Neuronal stem cell (in vitro differentiated cells): ENCODE results near the gene ENTHD1.

ENCODE experiments used
- DNase-seq: peaks from one replicate; pipeline ENCODE4 v3.0.0-alpha.2; 2013; ENCODE audit warnings: low spot score
- H2AFZ ChIP-seq: one replicate; pipeline ENCODE4 v1.6.1; 2013; ENCODE audit warnings: mild to moderate bottlenecking, low read length, inconsistent platforms
- H2AK5ac ChIP-seq: 2 replicates; pipeline ENCODE4 v1.6.1; 2013; ENCODE audit warnings: low read depth, mild to moderate bottlenecking, inconsistent platforms, low read length, moderate library complexity, mixed read lengths
- H2BK120ac ChIP-seq: 2 replicates; pipeline ENCODE4 v1.6.1; 2013; ENCODE audit warnings: low read depth, mild to moderate bottlenecking, inconsistent platforms, low read length, moderate library complexity, mixed read lengths
- H2BK12ac ChIP-seq: one replicate; pipeline ENCODE4 v1.6.1; 2013; ENCODE audit warnings: low read length, inconsistent platforms
- H2BK15ac ChIP-seq: 2 replicates; pipeline ENCODE4 v1.6.1; 2013; ENCODE audit warnings: mild to moderate bottlenecking, low read length, inconsistent platforms, mixed read lengths
- H2BK5ac ChIP-seq: one replicate; pipeline ENCODE4 v1.6.1; 2013; ENCODE audit warnings: inconsistent platforms, mild to moderate bottlenecking, low read length, moderate library complexity
- H3K14ac ChIP-seq: one replicate; pipeline ENCODE4 v1.6.1; 2013; ENCODE audit warnings: low read length, inconsistent platforms
- H3K18ac ChIP-seq: 2 replicates; pipeline ENCODE4 v1.6.1; 2013; ENCODE audit warnings: low read length, inconsistent platforms
- H3K23ac ChIP-seq: 2 replicates; pipeline ENCODE4 v1.6.1; 2013; ENCODE audit warnings: low read depth, mild to moderate bottlenecking, mixed read lengths, low read length, inconsistent platforms; ENCODE audit not compliant: poor library complexity
- H3K27ac ChIP-seq: replicated peaks from 3 replicates; pipeline ENCODE4 v1.5.1; 2013; ENCODE audit warnings: low read length, inconsistent platforms
- H3K27me3 ChIP-seq, 3 experiments: 2 replicates each; pipeline ENCODE4 v1.6.1; 2013; ENCODE audit warnings: low read length in 3 of 3, mild to moderate bottlenecking in 2 of 3, inconsistent platforms in 1 of 3, low read depth in 1 of 3, mixed read lengths in 1 of 3, moderate library complexity in 1 of 3; ENCODE audit not compliant: control insufficient read depth in 3 of 3, insufficient read depth in 3 of 3
- H3K36me3 ChIP-seq, 2 donors: replicated peaks in 1 of 2; 2 replicates each; pipeline ENCODE4 v1.6.1; 2013; ENCODE audit warnings: low read length in 2 of 2; ENCODE audit not compliant: control insufficient read depth in 2 of 2, insufficient read depth in 2 of 2
- H3K4ac ChIP-seq: 2 replicates; pipeline ENCODE4 v1.6.1; 2013; ENCODE audit warnings: inconsistent platforms, mild to moderate bottlenecking, low read length, moderate library complexity
- H3K4me1 ChIP-seq, 2 donors: 1 replicate in 1 of 2; 2 replicates in 1 of 2; pipeline ENCODE4 v1.6.1; 2013; ENCODE audit warnings: low read length in 2 of 2, low read depth in 1 of 2; ENCODE audit not compliant: control insufficient read depth in 2 of 2, insufficient read depth in 1 of 2
- H3K4me2 ChIP-seq: one replicate; pipeline ENCODE4 v1.6.1; 2013; ENCODE audit warnings: mild to moderate bottlenecking, low read length, inconsistent platforms; ENCODE audit not compliant: insufficient read depth, poor library complexity, severe bottlenecking
- H3K4me3 ChIP-seq, 2 donors: 2 replicates each; pipeline ENCODE4 v1.5.1; 2013; ENCODE audit warnings: low read length in 2 of 2, mild to moderate bottlenecking in 2 of 2, inconsistent platforms in 1 of 2, moderate library complexity in 1 of 2
- H3K79me1 ChIP-seq: one replicate; pipeline ENCODE4 v1.6.1; 2013; ENCODE audit warnings: low read depth, mild to moderate bottlenecking, inconsistent platforms, low read length, moderate library complexity
- H3K9ac ChIP-seq: one replicate; pipeline ENCODE4 v1.6.1; 2013; ENCODE audit warnings: mild to moderate bottlenecking, low read depth, low read length, inconsistent platforms; ENCODE audit not compliant: poor library complexity
- H3K9me3 ChIP-seq, 2 donors: replicated peaks in 1 of 2; 2 replicates each; pipeline versions ENCODE3 to v1.6.1; 2013; ENCODE audit warnings: low read length in 2 of 2, mild to moderate bottlenecking in 2 of 2, inconsistent platforms in 1 of 2, low read depth in 1 of 2, mixed read lengths in 1 of 2, moderate library complexity in 1 of 2; ENCODE audit not compliant: control insufficient read depth in 2 of 2, insufficient read depth in 1 of 2
- H4K8ac ChIP-seq: one replicate; pipeline ENCODE4 v1.6.1; 2013; ENCODE audit warnings: low read depth, mild to moderate bottlenecking, inconsistent platforms, low read length, moderate library complexity
- H4K91ac ChIP-seq: one replicate; pipeline ENCODE4 v1.6.1; 2013; ENCODE audit warnings: low read length, low read depth, mild to moderate bottlenecking, inconsistent platforms; ENCODE audit not compliant: poor library complexity
- WGBS, 2 donors: extraction: QIAGEN DNeasy Blood & Tissue Kit; methylation state at CpG; one replicate each; pipeline ENCODE4 v1.1.7; 2013; ENCODE audit warnings: missing lambda C conversion rate in 2 of 2, mixed read lengths in 1 of 2; ENCODE audit not compliant: insufficient read length in 2 of 2, insufficient replicate concordance in 1 of 2; ENCODE audit errors: extremely low coverage in 2 of 2; 5-methylcytosine and 5-hydroxymethylcytosine counted together

The ENTHD1 gene

GRCh38 chr22:39924286-39924685 is 30.7 kb upstream of the ENTHD1 start:
- Histone ChIP-seq H3K27ac (no peak overlapping the region), H3K79me1 (no peaks in the 10 kb centered on the region), H3K23ac (no peak overlapping the region), H4K8ac (no peak overlapping the region), H2AFZ (no peak overlapping the region), H2BK15ac (no peak overlapping the region), H3K18ac (no peak overlapping the region), H3K14ac (no peak overlapping the region), H3K4me2 (no peak overlapping the region), H3K9ac (no peak overlapping the region), H3K9me3 (no peaks in the 10 kb centered on the region), H3K4me3 (no peak overlapping the region), H4K91ac (no peak overlapping the region), H2BK120ac (no peak overlapping the region), H2BK5ac (no peak overlapping the region), H3K4me1 (no peaks in the 10 kb centered on the region), H3K36me3 (no peaks in the 10 kb centered on the region), H3K4ac (no peak overlapping the region), H2AK5ac (no peak overlapping the region), H2BK12ac (no peak overlapping the region), H3K27me3 (peaks cover 0 to 4% (median 0%) of the 10 kb centered on the region in 3 experiments)
- WGBS, 2 donors, result no CpG with 5 or more reads among the region's 18 CpGs
- DNase-seq, result no peak

GRCh38 chr22:39923696-39924095 is 30.1 kb upstream of the ENTHD1 start:
- no peak overlapping the region for H3K23ac ChIP-seq
- H3K9me3 ChIP-seq, result no peaks in the 10 kb centered on the region
- no peak overlapping the region for H2BK15ac ChIP-seq
- no peak overlapping the region for H3K4me3 ChIP-seq
- no peak overlapping the region for H3K18ac ChIP-seq
- no peak overlapping the region for H4K91ac ChIP-seq
- H2BK5ac ChIP-seq, result no peak overlapping the region
- no peak overlapping the region for H3K27ac ChIP-seq
- H3K14ac ChIP-seq, result no peak overlapping the region
- H2AFZ ChIP-seq, result no peak overlapping the region
- no peak overlapping the region for H3K4ac ChIP-seq
- no CpG with 5 or more reads among the region's 5 CpGs for WGBS, 2 donors
- no peaks in the 10 kb centered on the region for H3K4me1 ChIP-seq
- no peak for DNase-seq
- H2BK120ac ChIP-seq, result no peak overlapping the region
- no peak overlapping the region for H2BK12ac ChIP-seq
- no peak overlapping the region for H2AK5ac ChIP-seq
- H3K36me3 ChIP-seq, result no peaks in the 10 kb centered on the region
- no peak overlapping the region for H3K4me2 ChIP-seq
- H4K8ac ChIP-seq, result no peak overlapping the region
- no peaks in the 10 kb centered on the region for H3K79me1 ChIP-seq
- peaks cover 0 to 4% (median 0%) of the 10 kb centered on the region in 3 experiments for H3K27me3 ChIP-seq
- H3K9ac ChIP-seq, result no peak overlapping the region

- Histone ChIP-seq H4K8ac (no peak overlapping the region), H4K91ac (no peak overlapping the region), H2BK120ac (no peak overlapping the region), H3K79me1 (no peaks in the 10 kb centered on the region), H2AFZ (no peak overlapping the region), H3K4me3 (no peak overlapping the region), H3K9ac (no peak overlapping the region), H3K14ac (no peak overlapping the region), H2BK12ac (no peak overlapping the region), H2AK5ac (no peak overlapping the region), H3K4me1 (peaks cover 0 to 7% of the 10 kb centered on the region in 2 donors), H3K4ac (no peak overlapping the region), H2BK15ac (no peak overlapping the region), H3K27me3 (no peaks in the 10 kb centered on the region), H3K23ac (no peak overlapping the region), H3K9me3 (no peaks in the 10 kb centered on the region), H2BK5ac (no peak overlapping the region), H3K27ac (no peak overlapping the region), H3K18ac (no peak overlapping the region), H3K36me3 (no peaks in the 10 kb centered on the region), H3K4me2 (no peak overlapping the region)
- WGBS, 2 donors, result no CpG with 5 or more reads among the region's 8 CpGs
- no peak for DNase-seq
These were observed 26.7 kb upstream of the ENTHD1 start for GRCh38 chr22:39920134-39920743.

- Histone ChIP-seq H3K4me2 (no peak overlapping the region), H3K14ac (no peak overlapping the region), H3K4ac (no peak overlapping the region), H3K18ac (no peak overlapping the region), H4K91ac (no peak overlapping the region), H2BK12ac (no peak overlapping the region), H2AK5ac (no peak overlapping the region), H2BK120ac (no peak overlapping the region), H3K27me3 (peaks cover 0 to 3% (median 0%) of the 10 kb centered on the region in 3 experiments), H3K4me3 (no peak overlapping the region), H3K9me3 (no peaks in the 10 kb centered on the region), H3K36me3 (no peaks in the 10 kb centered on the region), H4K8ac (no peak overlapping the region), H3K79me1 (no peaks in the 10 kb centered on the region), H3K4me1 (peaks cover 0 to 16% of the 10 kb centered on the region in 2 donors), H3K27ac (no peak overlapping the region), H3K23ac (no peak overlapping the region), H2AFZ (no peak overlapping the region), H2BK5ac (no peak overlapping the region), H2BK15ac (no peak overlapping the region), H3K9ac (no peak overlapping the region)
- no CpG with 5 or more reads among the region's 12 CpGs for WGBS, 2 donors
- DNase-seq, result no peak
These were observed 24.4 kb upstream of the ENTHD1 start for GRCh38 chr22:39917776-39918495.
